Measurements from ENCODE around the gene MEG3. TPM values are rescaled to one million over a fixed set of nuclear protein-coding genes. Genes with fewer than 3 reads are reported as not detected.
A peak's percentile ranks its signal among the peaks of the same experiment; 100 is the strongest.
"Not testable (repeated sequence)": the region's sequence is repeated elsewhere in the genome, so short reads cannot be mapped to it uniquely, and the experiment has no call there.

The MEG3 gene
- total RNA-seq, 1 donor from 2014 or later: 20.6 TPM

DNA sequence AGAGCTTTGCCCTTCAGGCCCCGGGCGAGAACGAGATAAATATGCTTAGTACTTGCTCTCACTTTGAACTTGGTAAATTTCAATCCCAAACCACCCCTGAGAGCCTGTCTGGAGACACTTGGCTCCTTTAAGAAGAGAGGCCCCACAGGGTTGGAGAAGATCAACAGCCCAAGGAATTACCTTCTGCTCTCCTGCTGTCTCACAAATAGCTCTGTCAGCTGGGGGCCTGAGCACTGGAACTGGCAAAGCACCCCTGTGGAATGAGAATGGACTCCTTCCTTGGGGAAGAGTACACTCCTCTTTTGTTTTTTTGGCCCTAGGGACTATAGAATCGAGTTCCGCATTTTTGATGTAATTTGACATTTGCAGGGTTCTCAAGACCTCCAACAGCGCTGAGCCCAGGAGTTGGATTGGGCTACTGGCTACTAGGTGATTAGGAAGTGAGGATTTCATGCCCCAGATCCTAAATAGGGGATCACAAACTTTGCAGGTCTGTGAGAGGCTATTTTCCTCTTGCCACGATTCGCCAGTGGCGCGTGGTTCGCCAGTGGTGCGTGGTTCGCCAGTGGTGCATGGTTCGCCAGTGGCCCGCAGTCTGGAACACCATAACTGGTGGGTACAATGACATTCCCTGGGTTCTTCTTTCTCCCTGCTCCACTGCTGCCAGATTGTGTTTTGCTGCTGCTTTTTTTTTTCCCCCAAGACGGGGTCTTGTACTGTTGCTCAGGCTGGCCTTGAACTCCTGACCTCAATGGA, 17.8 kb upstream of the MEG3 start:
- ATAC-seq (no peak), DNase-seq (no peak)
- intact Hi-C loops (cut with micrococcal nuclease): no loop called here

DNA sequence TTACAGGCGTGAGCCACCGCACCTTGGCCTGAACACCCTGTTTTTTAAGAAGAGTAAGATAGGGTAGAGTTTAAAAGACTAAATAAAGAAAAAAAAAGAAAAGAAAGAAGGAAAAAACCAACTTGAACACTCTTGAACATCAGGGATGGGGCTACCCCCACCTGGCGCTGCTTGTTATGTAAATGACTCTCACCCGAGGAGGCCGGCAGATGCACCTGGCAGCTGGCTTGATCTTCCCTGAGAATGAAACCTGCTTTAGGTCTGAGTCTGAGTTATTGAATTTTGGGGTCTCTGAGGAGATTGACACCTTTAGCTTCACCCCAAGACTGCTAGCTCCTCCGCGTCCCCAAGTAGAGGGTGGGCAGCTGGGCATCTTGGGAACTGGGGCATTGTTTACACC, 15.5 kb upstream of the MEG3 start:
- ATAC-seq (no peak), DNase-seq (no peak)
- intact Hi-C loops (cut with micrococcal nuclease): no loop called here

DNA sequence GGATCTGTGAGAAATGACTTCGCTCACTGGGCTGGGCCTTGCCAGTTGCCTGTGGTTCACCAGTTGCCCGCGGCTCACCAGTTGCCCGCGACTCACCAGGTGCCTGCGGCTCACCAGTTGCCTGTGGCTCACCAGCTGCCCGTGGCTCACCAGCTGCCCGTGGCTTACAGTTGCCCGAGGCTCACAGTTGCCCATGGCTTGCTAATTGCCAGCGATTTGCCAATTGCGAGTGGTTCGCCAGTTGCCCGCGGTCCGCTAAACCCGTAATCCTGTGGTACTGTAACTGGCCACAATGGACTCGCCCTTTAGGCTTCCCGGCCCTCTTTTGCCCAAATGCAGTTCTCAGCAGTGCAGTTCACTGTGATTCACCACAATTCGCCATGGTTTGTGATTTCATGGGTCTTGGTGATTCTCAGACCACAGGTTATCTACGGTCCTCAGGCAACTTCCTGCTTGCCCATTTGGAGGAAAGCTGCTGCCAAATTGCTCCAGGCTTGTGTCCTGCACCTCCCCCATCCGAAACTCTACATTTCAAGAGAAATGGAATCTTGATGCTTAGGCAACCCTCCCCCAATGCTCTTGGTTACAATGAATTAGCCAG, 15.0 kb upstream of the MEG3 start:
- intact Hi-C loops (cut with micrococcal nuclease): no loop called here
- no peak for ATAC-seq
- no peak for DNase-seq

DNA sequence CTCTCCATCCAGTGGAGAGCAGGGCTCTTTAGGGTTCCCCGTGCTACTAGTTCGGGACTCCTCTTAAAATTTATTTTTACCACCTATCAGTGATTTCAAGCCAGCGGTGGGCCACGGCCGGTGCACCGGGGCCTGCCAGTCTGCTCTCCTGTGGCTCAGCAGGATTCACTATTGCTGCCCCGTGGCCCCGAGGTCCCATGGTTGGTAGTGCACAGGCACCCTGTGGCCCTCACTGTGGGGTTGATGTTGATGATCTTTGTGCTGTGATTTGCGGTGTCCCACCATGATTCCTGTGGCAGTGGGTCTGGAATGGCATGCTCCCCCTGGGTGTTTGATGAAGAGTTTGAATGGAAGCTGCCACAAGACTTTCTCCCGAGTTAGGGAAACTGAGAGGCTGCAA, 12.6 kb upstream of the MEG3 start:
- no peak for ATAC-seq
- intact Hi-C loops (cut with micrococcal nuclease): no loop called here
- no peak for DNase-seq

DNA sequence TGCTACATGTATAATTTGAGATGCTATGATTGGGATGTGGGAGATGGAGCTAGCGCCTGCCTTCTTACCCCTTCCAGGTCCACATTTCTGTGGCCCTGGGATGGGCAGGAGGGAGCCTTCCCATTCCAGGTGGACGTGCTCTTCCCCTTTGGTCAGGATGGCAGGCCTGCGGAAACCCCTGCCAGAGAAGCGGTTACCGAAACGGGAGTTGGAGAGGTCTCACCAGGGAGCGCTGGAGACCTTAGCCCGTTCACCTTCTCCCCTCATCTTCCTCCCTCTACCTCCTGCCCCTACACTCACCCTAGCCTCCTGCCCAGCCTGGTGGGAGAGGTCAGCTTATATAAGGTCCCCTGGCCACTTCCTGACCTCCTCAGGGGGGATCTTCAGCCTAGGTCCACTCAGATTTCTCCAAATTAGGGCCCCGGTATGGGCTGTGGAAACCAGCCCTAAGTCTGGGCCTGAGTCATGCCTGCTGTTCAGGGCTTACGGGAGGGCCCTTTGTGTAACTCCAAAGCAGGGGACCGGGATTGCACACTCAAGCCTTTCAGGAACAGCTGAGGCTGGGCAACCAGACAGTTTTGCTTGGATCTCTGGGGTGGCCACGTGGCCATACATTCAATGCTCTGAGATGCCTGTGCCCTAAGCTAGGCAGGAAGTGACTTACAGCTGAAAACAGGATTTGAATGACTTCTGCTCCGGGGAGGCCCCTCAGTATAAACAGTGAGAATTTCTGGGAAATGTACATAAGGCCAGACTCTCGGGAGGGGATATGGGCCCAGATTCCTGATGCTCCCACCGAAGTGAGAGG, 10.2 kb upstream of the MEG3 start:
- DNase-seq: no peak
- intact Hi-C loops (cut with micrococcal nuclease): no loop called here

DNA sequence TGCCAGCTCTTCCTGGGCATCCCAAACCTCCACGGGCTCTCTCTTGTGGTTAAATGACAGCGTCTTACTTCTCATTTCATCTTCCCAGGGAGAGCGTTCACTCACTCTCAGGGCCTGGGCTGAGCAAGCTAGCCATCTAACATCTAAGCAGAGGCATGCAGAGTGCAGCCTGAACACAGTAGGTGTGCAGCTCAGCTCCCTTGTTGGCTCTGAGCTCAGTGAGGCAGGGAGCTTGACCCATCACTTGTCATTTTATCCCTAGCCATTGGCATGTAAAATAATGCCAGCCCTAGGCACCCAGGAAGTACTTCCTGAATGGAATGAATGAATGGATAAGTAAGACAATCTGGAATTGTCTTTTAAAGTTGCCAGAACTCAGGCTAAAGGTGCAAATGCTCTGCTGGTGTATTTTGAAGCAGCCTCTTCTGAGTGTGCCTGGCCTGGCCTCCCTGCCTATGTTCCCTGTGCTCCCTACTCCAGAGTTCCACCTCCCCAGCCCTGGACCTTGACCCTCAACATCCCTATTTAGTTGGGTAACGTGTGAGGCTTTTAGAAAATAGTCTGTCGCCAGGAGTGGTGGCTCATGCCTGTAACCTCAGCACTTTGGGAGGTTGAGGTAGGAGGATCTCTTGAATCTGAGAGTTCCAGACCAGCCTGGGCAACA, 9.5 kb upstream of the MEG3 start:
- no peak for DNase-seq
- ATAC-seq: no peak
- intact Hi-C loops (cut with micrococcal nuclease): no loop called here

More for the DNA sequence above, 10.2 kb upstream of the MEG3 start:
- no peak for ATAC-seq

DNA sequence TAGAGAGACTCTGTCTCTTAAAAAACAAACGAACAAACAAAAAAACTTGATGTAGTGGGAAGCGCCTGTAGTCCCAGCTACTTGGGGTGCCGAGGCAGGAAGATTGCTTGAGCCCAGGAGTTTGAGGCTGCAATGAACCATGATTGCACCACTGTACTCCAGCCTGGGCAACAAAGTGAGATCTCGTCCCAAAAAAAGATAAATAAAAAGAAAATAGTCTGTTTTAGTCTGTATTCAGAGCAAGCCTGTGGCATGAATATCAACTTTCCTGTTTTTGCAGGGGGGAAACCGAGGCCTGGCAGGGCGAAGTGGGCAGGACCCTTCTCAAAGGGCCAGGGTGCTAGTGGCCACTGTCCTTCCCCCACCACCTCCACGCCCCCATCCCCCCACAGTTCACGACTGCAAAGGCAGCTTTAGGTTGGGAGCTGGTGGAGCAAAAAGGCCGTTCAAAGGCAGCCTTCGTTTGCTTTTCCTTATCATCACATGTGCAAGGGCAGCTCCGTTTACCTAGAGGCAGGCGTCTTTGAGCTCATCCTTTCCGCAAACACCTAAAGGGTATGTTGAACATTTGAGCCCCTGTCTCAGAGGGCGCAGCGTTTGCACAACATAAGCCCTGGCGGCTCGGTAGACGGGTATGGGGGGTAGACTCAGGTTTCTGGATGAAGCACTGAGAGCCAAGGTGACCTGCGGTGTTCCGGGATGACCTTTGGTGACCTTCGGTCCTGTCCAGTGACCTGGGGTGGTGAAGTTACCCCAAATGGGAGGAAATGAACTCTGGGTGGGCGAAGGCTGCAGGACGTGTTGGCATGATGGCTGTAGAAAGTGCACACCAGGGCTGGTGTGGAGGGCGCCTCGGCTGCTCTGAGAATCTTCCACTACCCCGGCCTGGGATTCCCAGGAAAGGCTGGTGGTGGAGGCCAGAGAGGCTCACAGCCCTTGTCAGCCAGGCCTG, 8.7 kb upstream of the MEG3 start:
- DNase-seq (no peak), ATAC-seq (no peak)
- intact Hi-C loops (cut with micrococcal nuclease): no loop called here

DNA sequence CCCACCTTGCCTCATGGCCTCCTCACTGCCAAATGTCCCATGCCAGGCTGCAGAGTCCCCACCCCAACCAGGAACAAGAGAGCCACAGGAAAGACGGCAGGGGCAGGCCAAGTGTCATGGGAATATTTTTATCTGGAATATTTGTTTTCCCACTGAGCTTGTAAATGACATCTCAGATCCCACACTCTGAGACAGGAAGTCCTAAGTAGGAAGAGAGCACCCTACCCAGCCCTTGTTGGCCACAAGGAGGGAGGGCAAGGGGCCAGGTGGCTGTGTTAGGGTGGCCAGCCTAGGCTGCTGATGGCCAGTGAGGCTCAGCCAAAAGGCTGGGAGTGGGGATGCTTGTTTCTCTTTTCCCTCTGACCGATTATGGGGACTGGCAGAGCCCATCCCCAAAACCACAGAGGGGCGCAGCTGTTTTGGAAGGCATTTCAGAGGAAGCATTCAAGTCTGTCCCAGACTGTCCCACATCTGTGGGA, 7.7 kb upstream of the MEG3 start:
- intact Hi-C loops (cut with micrococcal nuclease): no loop called here
- DNase-seq (no peak), ATAC-seq (no peak)

DNA sequence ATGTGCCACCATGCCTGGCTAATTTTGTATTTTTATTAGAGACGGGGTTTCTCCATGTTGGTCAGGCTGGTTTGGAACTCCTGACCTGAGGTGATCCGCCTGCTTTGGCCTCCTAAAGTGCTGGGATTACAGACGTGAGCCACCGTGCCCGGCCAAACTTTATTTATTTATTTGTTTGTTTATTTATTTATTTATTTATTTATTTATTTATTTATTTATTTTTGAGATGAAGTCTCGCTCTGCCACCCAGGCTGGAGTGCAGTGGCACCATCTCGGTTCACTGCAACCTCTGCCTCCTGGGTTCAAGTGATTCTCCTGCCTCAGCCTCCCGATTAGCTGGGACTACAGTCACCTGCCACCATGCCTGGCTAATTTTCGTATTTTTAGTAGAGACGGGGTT, 7.0 kb upstream of the MEG3 start:
- DNase-seq; intact Hi-C loops (cut with micrococcal nuclease); ATAC-seq: not testable (repeated sequence)

DNA sequence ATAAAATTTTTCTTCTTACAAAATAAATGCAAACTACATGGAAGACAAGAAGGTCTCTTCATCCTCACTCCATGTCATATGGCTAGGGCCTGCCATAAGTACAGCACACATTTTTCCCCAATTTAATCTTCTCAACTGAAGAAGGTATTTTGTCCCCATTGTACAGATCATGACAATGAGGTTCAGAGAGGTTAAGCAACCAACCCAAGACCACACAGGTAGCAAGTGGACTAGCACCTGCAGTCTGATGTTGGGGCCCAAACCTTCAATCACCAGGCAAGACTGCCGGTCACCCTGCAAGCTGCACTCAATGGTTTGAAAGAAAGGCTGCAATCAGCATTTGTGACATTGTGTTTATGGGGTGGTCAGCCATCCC, 6.5 kb upstream of the MEG3 start:
- ATAC-seq: no peak

DNA sequence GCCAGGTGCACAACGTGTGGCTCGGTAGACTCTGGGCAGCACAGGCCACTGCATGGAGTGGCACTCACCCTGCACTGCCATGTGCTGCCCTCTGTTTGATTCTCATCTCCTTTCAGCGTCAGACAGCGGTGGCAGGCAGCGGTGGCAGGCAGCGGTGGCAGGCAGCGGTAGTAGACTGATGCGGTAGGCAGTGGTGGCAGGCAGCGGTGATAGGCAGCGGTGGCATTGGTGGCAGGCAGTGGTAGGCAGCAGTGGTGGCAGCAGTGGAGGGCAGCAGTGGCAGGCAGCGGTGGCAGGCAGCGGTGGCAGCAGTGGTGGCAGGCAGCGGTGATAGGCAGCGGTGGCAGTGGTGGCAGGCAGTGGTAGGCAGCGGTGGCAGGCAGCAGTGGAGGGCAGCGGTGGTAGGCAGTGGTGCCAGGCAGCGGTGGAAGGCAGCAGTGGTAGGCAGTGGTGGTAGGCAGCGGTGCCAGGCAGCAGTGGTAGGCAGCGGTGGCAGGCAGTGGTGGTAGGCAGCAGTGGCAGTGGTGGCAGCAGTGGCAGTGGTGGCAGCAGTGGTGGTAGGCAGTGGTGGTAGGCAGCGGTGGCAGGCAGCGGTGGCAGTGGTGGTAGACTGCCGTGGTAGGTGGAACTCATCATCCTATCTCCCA, 6.0 kb upstream of the MEG3 start:
- intact Hi-C loops (cut with micrococcal nuclease): no loop called here
- no peak for DNase-seq
- ATAC-seq: no peak

More for the DNA sequence above, 6.5 kb upstream of the MEG3 start:
- intact Hi-C loops (cut with micrococcal nuclease): no loop called here
- DNase-seq: no peak

DNA sequence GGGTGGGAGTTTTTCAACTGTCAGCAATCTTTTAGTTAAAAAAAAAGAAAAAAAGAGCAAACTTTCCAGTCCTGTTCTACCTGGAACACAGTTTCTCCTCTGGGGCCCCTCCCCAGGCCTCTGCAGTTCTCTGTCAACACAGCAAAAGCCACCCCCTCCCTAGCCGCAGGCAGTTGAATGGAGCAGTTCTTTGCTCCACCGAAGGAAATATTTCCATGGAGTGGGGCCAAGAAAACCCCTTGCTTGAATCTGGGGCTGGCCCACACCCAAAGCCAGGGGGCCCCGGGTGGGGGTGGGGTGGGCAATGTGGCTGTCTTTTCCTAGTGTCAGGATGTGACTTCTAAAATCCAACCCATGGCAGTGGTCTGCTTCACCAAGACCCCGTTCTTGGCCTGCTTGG, 5.0 kb upstream of the MEG3 start:
- no peak for ATAC-seq
- intact Hi-C loops (cut with micrococcal nuclease): no loop called here
- DNase-seq: no peak

DNA sequence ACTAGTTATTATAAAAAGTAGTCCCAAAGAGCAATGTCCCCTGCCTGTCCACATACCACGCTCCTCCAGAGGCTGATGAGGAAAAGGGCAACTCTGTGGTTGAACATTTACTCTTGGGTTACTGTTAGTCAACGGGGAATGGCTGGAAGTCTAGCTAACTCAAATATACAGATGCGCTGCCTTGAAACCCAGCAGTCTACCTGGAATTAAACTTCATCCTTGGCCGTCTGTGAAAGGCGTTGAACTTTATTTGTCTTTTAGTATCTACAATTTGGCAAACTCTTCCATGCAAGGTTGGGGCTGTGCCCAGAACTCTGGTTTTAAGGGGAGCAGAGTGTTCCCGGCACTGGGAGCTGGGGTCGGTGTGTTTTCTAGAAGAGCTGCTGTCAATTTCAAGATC, 3.9 kb upstream of the MEG3 start:
- DNase-seq (no peak), ATAC-seq (no peak)
- intact Hi-C loops (cut with micrococcal nuclease): no loop called here

DNA sequence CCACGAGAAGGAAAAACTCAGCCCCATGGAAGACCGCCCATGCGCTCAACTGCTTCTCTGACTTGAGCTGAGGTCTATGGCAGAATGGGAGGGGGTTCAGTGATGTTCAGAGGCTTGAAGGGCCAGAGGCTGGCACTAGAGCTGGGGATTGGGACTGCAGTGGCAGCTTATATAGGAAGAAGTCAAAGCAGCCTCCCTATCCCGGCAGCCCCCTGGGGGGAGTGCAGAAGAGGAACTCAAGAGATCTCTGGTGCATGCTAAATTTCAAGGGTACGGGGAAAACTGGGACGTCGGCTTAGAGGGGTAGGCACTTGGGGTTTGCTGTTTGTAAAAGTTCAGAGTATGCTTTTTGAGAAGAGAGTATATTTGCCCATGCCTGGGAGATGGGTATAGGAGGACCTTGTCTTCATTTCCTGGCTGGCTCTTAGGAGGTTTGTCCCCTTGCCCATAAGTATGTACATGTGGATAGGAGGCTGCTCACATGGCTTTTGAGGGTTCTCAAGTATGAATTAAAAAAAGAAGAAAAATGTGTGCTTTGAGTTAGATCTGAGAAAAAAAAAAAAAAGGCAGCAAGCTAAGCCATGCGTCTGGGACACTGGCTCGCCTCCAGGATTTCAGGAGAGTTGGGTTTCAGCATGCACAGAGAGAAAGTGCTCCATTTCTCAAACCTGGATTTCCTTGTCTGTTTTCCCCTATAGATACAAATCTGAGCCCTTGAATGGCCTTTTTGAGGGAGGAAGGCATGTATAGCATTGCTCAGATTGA, 3.2 kb upstream of the MEG3 start:
- DNase-seq (no peak), ATAC-seq (no peak)
- intact Hi-C loops (cut with micrococcal nuclease): no loop called here

DNA sequence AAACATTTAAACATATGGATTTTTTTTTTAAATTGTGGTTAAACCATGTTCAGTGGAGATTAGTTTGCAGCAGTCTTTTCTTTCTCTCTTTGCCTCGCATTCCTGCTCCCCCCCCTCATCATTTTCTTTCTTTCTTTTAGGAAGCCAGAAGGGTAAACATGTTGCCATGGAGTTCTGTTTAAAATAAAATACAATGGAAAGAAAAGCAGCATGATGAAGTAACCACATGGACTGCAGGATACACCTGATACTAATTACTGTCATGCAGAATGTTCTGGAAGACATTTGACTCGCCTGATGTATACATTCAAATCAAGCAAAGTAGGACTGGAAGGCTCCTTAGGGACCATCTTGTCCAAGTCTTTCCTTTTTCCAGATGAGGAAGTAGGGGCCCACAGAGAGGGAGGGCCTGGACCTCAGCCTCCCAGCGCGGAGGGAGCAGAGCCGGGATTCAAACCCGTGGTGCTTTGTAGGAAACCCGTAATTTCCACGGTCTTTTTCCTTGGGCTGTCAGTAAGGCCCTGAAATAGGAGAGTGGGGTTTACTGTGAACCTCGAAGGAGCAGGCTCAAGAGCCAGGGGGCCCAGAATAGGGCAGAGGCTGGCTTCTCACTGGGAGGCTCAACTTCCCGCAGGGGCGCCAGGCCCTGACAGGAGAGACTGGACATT, 2.4 kb upstream of the MEG3 start:
- DNase-seq (no peak), ATAC-seq (no peak)
- intact Hi-C loops (cut with micrococcal nuclease): no loop called here

DNA sequence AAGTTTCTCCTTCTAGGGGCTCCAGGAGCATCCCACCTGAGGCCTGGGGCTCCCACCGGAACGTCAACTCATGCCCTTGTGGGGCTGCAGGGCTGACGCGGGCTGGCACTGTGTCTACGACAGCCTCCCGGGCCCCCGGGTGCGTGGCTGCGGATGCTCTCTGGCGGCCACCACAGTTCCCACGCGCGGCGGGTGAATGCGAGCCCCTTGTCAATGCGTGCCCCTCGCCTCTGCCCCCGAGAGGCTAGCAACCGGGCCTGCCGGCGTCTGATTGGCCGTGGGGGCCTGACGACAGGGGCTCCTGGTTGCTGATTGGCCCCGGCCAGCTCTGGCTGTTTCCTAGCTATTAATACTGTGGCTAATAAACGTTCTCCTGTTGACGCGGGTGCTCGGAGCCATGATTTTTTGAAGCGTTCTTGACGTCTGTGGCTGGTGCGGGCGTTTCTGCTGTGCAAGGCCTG, 1.8 kb upstream of the MEG3 start:
- ATAC-seq (peak; percentile 83), DNase-seq (peak; percentile 73)
- intact Hi-C loops (cut with micrococcal nuclease): no loop called here
